ENCODE measurements around the gene NOTCH1. TPM values are rescaled to one million over a fixed set of nuclear protein-coding genes. Genes with fewer than 3 reads are reported as not detected.

The NOTCH1 gene
- total and polyA plus RNA-seq, 2 of the 8 experiments (the other 6 are each of a cell fraction or from before 2014, with no cell fraction given): 6.9 to 55.6 TPM

DNA sequence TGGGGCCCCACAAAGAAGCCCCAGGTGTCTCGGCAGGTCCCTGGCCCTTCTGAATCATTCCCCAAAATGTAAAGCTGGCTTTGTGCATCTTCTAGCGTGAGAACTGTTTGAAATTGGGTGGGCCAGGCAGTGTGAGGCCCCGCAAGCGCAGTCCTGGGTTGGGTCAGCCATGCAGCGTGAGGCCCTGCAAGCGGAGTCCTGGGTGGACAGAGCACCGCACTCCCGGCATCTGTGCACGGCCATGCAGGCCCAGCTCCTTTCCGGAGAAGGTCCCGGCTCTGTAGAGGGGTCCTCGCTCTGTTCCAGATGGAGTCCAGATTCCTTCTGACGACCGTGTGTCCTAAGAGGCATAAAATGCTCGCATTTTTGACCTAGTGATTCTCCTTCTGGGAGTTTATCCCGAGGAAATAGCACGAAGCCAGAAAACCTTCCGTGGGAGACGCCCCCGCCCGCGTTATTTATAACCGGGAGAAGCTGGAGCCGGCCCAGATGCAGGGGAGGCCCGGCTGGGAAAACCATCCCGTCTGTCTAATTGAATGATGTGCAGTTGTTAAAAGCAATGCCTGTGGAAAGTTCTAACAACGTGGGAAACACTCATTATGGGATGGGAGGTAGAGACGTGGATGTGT, 19.4 kb upstream of the NOTCH1 start (continued):
- TF ChIP-seq, protein P1, sequence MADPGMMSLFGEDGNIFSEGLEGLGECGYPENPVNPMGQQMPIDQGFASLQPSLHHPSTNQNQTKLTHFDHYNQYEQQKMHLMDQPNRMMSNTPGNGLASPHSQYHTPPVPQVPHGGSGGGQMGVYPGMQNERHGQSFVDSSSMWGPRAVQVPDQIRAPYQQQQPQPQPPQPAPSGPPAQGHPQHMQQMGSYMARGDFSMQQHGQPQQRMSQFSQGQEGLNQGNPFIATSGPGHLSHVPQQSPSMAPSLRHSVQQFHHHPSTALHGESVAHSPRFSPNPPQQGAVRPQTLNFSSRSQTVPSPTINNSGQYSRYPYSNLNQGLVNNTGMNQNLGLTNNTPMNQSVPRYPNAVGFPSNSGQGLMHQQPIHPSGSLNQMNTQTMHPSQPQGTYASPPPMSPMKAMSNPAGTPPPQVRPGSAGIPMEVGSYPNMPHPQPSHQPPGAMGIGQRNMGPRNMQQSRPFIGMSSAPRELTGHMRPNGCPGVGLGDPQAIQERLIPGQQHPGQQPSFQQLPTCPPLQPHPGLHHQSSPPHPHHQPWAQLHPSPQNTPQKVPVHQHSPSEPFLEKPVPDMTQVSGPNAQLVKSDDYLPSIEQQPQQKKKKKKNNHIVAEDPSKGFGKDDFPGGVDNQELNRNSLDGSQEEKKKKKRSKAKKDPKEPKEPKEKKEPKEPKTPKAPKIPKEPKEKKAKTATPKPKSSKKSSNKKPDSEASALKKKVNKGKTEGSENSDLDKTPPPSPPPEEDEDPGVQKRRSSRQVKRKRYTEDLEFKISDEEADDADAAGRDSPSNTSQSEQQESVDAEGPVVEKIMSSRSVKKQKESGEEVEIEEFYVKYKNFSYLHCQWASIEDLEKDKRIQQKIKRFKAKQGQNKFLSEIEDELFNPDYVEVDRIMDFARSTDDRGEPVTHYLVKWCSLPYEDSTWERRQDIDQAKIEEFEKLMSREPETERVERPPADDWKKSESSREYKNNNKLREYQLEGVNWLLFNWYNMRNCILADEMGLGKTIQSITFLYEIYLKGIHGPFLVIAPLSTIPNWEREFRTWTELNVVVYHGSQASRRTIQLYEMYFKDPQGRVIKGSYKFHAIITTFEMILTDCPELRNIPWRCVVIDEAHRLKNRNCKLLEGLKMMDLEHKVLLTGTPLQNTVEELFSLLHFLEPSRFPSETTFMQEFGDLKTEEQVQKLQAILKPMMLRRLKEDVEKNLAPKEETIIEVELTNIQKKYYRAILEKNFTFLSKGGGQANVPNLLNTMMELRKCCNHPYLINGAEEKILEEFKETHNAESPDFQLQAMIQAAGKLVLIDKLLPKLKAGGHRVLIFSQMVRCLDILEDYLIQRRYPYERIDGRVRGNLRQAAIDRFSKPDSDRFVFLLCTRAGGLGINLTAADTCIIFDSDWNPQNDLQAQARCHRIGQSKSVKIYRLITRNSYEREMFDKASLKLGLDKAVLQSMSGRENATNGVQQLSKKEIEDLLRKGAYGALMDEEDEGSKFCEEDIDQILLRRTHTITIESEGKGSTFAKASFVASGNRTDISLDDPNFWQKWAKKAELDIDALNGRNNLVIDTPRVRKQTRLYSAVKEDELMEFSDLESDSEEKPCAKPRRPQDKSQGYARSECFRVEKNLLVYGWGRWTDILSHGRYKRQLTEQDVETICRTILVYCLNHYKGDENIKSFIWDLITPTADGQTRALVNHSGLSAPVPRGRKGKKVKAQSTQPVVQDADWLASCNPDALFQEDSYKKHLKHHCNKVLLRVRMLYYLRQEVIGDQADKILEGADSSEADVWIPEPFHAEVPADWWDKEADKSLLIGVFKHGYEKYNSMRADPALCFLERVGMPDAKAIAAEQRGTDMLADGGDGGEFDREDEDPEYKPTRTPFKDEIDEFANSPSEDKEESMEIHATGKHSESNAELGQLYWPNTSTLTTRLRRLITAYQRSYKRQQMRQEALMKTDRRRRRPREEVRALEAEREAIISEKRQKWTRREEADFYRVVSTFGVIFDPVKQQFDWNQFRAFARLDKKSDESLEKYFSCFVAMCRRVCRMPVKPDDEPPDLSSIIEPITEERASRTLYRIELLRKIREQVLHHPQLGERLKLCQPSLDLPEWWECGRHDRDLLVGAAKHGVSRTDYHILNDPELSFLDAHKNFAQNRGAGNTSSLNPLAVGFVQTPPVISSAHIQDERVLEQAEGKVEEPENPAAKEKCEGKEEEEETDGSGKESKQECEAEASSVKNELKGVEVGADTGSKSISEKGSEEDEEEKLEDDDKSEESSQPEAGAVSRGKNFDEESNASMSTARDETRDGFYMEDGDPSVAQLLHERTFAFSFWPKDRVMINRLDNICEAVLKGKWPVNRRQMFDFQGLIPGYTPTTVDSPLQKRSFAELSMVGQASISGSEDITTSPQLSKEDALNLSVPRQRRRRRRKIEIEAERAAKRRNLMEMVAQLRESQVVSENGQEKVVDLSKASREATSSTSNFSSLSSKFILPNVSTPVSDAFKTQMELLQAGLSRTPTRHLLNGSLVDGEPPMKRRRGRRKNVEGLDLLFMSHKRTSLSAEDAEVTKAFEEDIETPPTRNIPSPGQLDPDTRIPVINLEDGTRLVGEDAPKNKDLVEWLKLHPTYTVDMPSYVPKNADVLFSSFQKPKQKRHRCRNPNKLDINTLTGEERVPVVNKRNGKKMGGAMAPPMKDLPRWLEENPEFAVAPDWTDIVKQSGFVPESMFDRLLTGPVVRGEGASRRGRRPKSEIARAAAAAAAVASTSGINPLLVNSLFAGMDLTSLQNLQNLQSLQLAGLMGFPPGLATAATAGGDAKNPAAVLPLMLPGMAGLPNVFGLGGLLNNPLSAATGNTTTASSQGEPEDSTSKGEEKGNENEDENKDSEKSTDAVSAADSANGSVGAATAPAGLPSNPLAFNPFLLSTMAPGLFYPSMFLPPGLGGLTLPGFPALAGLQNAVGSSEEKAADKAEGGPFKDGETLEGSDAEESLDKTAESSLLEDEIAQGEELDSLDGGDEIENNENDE (IDR thresholded peaks at IDR 0.05; ENCODE audit: insufficient replicate concordance, low read length): no peak
- TF ChIP-seq CTBP2 (IDR thresholded peaks at IDR 0.05; ENCODE audit: borderline replicate concordance, insufficient read depth, insufficient read length, low read length) (no peak), SP4 (IDR thresholded peaks at IDR 0.05; ENCODE audit: low read length) (no peak), TBP (IDR thresholded peaks at IDR 0.05; ENCODE audit: low read depth, low read length) (no peak), EGR1 (IDR thresholded peaks at IDR 0.05; ENCODE audit: borderline replicate concordance, low read depth, low read length) (no peak), CREB1 (IDR thresholded peaks at IDR 0.05) (no peak)
